ENCODE results near the gene PKDCC.

The PKDCC gene

GRCh38 chr2:42073739-42074503 lies 26.1 kb downstream of the PKDCC start:
- TF ChIP-seq EP300 (IDR thresholded peaks at IDR 0.05; ENCODE audit: borderline replicate concordance) (no peak), RAD21 (IDR thresholded peaks at IDR 0.05; ENCODE audit: low read depth) (no peak), TEAD4 (IDR thresholded peaks at IDR 0.05) (no peak), TCF12 (IDR thresholded peaks at IDR 0.05; ENCODE audit: low read depth) (no peak), NFIC (IDR thresholded peaks at IDR 0.05) (no peak)

DNA sequence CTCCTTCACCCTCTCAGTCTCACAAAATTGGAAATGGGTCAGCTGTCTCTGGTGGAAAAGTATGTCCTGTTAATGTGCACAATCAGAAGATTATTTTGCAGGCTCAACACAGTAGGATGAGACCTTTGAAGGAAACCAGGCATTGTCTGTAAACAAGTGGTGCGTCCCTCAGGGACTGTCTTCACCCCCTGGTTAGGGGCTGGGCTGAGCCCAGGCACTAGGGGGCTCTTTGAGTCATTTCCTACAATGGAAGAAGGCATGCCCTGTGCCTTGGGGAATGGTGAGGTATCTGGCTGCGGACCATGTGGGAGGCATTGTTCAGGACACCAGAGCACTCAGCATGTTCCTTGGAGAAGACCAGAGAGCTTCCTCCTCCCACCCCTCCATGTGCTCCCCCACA lies 26.8 kb downstream of the PKDCC start:
- TF ChIP-seq RAD21 (IDR thresholded peaks at IDR 0.05; ENCODE audit: low read depth) (no peak), TEAD4 (IDR thresholded peaks at IDR 0.05) (no peak), CREB1 (IDR thresholded peaks at IDR 0.05; ENCODE audit: low read depth) (no peak), EGR1 (IDR thresholded peaks at IDR 0.05) (no peak), YY1 (IDR thresholded peaks at IDR 0.05; ENCODE audit: low read depth) (no peak), TCF12 (IDR thresholded peaks at IDR 0.05; ENCODE audit: low read depth) (no peak)

DNA sequence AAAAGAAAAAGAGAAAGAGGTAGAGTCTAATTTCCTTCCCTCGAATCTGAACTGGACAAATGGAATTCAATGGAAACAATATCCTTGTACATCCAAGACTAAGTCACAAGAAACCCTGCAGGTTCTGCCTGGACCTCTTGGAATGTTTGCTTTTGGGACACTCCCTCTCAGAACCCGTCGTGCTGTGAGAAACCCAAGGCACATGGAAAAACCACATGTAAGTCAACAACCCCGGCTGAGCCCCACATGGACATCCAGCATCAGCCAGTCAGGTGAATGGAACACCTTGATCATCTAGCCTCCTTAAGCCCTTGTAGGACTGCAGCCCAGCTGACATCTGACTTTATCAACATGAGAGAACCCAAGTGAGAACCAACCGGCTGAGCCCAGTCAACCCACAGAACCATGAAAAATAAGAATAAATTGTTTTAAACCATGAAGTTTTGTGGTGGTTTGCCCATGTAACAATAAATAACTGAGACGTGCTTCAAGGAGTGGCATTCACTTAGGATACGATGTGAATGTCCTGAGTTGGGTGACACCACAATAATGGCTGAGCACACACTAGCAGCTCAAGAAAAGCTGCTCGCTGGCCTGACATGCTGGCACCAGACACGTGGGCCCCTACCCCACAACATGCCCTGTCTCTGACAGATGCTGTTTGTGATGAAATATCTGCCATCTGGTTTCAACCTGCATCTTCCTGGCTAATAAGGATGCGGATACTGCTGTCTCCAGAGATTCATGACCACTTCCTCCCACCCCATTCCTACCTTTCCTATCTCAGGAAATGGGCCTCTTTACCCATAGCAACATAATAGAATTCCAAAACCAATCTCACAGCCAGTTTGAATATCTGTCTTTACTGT lies 28.8 kb downstream of the PKDCC start:
- TF ChIP-seq, protein P1, sequence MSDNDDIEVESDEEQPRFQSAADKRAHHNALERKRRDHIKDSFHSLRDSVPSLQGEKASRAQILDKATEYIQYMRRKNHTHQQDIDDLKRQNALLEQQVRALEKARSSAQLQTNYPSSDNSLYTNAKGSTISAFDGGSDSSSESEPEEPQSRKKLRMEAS (IDR thresholded peaks at IDR 0.05), result no peak
- no peak for TF ChIP-seq USF1 (IDR thresholded peaks at IDR 0.05)
- no peak for TF ChIP-seq RAD21 (IDR thresholded peaks at IDR 0.05; ENCODE audit: low read depth)
- no peak for TF ChIP-seq TCF12 (IDR thresholded peaks at IDR 0.05; ENCODE audit: low read depth)
- TF ChIP-seq CREB1 (IDR thresholded peaks at IDR 0.05; ENCODE audit: low read depth), result no peak
- no peak for TF ChIP-seq NFIC (IDR thresholded peaks at IDR 0.05)
- TF ChIP-seq, protein P2, sequence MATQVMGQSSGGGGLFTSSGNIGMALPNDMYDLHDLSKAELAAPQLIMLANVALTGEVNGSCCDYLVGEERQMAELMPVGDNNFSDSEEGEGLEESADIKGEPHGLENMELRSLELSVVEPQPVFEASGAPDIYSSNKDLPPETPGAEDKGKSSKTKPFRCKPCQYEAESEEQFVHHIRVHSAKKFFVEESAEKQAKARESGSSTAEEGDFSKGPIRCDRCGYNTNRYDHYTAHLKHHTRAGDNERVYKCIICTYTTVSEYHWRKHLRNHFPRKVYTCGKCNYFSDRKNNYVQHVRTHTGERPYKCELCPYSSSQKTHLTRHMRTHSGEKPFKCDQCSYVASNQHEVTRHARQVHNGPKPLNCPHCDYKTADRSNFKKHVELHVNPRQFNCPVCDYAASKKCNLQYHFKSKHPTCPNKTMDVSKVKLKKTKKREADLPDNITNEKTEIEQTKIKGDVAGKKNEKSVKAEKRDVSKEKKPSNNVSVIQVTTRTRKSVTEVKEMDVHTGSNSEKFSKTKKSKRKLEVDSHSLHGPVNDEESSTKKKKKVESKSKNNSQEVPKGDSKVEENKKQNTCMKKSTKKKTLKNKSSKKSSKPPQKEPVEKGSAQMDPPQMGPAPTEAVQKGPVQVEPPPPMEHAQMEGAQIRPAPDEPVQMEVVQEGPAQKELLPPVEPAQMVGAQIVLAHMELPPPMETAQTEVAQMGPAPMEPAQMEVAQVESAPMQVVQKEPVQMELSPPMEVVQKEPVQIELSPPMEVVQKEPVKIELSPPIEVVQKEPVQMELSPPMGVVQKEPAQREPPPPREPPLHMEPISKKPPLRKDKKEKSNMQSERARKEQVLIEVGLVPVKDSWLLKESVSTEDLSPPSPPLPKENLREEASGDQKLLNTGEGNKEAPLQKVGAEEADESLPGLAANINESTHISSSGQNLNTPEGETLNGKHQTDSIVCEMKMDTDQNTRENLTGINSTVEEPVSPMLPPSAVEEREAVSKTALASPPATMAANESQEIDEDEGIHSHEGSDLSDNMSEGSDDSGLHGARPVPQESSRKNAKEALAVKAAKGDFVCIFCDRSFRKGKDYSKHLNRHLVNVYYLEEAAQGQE (IDR thresholded peaks at IDR 0.05; ENCODE audit: low read depth), result no peak
- no peak for TF ChIP-seq YY1 (IDR thresholded peaks at IDR 0.05; ENCODE audit: low read depth)
- TF ChIP-seq CEBPB (IDR thresholded peaks at IDR 0.05), result no peak

DNA sequence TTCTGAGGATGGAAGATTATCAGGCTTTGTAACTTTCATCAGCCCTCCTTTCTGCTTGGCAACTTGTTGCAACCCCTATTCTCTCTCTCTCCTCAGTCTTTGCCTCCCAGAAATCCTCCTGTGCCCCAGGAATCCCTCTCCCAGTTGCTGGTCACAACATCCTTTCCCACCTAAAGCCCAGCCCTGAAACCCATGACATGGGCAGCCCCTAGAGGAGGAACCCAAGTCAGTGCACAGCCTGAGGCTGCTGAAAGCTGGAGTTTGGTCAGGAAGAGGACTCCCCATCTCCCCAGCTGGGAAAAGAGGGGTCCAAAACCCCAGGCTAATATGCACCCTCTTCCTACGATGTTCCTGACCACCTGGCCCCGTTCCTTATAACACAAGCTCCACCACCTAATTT lies 29.5 kb downstream of the PKDCC start:
- TF ChIP-seq USF1 (IDR thresholded peaks at IDR 0.05) (no peak), RAD21 (IDR thresholded peaks at IDR 0.05; ENCODE audit: low read depth) (peak; percentile 32; the same call in 1 of the 2 replicates)

- TF ChIP-seq YY1 (IDR thresholded peaks at IDR 0.05; ENCODE audit: low read depth) (no peak), RAD21 (IDR thresholded peaks at IDR 0.05; ENCODE audit: low read depth) (no peak), NFIC (IDR thresholded peaks at IDR 0.05) (no peak), EGR1 (IDR thresholded peaks at IDR 0.05) (no peak), EP300 (IDR thresholded peaks at IDR 0.05; ENCODE audit: borderline replicate concordance) (no peak), TEAD4 (IDR thresholded peaks at IDR 0.05) (no peak), CEBPB (IDR thresholded peaks at IDR 0.05) (no peak), ZBTB7A (IDR thresholded peaks at IDR 0.05; ENCODE audit: low read depth) (no peak), TAF1 (IDR thresholded peaks at IDR 0.05; ENCODE audit: low read depth) (no peak), TCF12 (IDR thresholded peaks at IDR 0.05; ENCODE audit: low read depth) (no peak), USF1 (IDR thresholded peaks at IDR 0.05) (no peak), CREB1 (IDR thresholded peaks at IDR 0.05; ENCODE audit: low read depth) (no peak), FOXM1 (IDR thresholded peaks at IDR 0.05; ENCODE audit: borderline replicate concordance, low read depth) (no peak)
- TF ChIP-seq, protein P2 (IDR thresholded peaks at IDR 0.05; ENCODE audit: low read depth), result no peak
Measured at GRCh38 chr2:42079737-42080287, 32.0 kb downstream of the PKDCC start.

Data from Ishikawa (cell line).